Spleen (tissue), 7 donors: ENCODE data around the gene KIAA1217.

Experiments
- CTCF ChIP-seq, 11 experiments: fragments of 200-600 bp in 7 of 11; fragments of 450-650 bp in 4 of 11; sonication (generic) in 4 of 11; IDR thresholded peaks in 8 of 11; conservative IDR thresholded peaks in 3 of 11; 1 replicate in 7 of 11; 2 replicates in 4 of 11; pipeline versions ENCODE4 v1.4.0 to v1.8.0; 2016 to 2021; ENCODE audit warnings: antibody characterized with exemption in 11 of 11, inconsistent platforms in 4 of 11, mild to moderate bottlenecking in 1 of 11
- POLR2A ChIP-seq, 3 donors: fragments of 450-650 bp; IDR thresholded peaks; one replicate each; pipeline ENCODE4 v1.5.1; 2017; ENCODE audit warnings: antibody characterized with exemption in 3 of 3, mild to moderate bottlenecking in 1 of 3
- POLR2AphosphoS5 ChIP-seq, 3 donors: sonication (generic); formaldehyde crosslinking; IDR thresholded peaks; one replicate each; pipeline ENCODE4 v1.5.1; 2017; ENCODE audit warnings: antibody characterized with exemption in 3 of 3
- donor health status: DM: no; HTN: no; CAD: no; lungs with moderate emphysema.
- donor health status: DM: no; HTN: no; CAD: no.
- donor health status: DM: no; HTN: no; CAD: no.

DNA sequence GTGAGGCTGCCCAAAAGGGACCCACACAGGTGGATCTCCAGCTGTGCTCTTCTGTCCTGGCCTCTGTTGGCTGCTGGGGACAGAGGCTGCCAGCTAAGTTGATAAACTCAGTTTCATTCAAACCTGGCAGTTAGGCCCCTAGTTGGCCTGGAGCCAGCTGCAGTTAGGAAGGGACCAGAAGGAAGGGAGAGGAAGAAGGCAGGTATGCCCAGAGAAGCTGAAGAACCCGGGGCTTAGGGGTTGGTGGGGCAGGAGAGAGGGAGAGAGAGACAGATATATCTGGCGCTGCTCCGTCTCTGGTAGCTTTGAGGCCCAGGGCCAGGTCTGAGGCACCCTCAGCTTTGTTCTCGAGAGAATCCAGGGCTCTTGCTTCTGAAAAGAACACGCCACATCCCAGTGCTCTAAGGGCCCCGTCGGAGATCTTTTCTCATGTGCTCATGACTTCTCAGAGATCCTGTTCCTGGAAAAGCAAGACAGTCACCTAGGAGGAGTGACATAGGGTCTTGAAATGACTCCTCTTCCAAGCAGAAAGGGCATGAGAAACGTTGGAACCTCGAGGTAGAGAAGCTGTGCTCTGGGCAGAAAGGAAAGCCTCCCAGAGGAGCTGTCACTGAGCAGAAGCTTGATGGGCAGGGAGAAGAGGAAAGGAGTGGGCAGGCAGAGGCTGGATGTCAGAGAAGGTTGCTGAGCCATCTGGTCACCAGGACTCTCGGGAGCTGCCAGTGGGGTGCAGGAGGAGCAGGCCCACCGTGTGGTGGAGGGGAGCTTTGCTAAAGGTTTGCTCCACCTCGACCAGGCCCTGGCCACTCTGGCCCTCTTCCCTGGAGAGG lies 361.1 kb downstream of the KIAA1217 start:
- TF ChIP-seq CTCF (IDR thresholded peaks at IDR 0.05 in 8 of 11, conservative IDR thresholded peaks at IDR 0.05 in 3 of 11) = no peak
- TF ChIP-seq POLR2AphosphoS5 (IDR thresholded peaks at IDR 0.05) = no peak
- no peak for TF ChIP-seq POLR2A (IDR thresholded peaks at IDR 0.05)
